ENCODE measurements around the gene SARS1. TPM values are rescaled to one million over a fixed set of nuclear protein-coding genes. Genes with fewer than 3 reads are reported as not detected.

SARS1 gene
- total RNA-seq, 2 experiments from 2014 or later, result 122 to 131 TPM

DNA sequence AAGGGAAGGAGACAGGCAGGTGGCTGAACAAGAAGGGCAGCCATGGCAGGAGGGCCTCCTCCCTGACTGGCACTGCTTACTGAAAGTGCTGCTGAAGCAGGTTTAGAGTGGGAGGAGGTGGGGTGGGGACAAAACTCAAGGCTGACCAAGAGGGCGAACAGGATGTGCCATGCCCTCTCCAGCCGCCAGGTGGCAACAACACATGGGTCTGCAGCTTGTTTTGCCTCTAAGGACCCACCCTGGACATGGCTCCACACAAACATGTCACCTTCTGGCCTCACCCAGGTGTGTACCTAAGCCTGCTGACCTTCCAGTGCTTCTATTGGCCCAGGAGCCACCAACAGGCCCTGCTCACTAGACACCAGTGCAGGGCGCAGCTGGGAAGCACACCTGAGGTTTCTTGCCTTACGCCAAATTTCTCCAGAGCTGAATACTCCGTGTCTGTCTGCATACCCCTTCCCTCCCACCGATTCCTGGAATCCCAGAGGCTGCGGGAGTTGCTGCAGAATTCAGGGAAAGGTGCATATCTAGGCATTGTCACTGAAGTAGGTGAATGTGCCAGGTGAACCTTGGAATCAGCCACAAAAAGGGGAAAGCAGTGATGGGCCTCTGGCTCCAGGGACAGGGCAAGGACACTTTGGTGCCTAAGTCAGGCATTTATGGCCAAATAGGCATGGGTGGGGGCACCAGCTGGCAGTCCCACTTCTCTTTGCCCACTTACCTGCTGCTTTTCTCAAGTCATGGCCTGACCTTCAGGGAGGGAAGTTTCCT lies 63.9 kb downstream of the SARS1 start:
- Histone ChIP-seq H3K9me3 (ENCODE audit: control insufficient read depth in 1 of 2, insufficient read depth in 1 of 2, low read length in 2 of 2) (no peaks in the 10 kb centered on the region), H3K36me3 (ENCODE audit: insufficient read depth, low read length) (no peaks in the 10 kb centered on the region), H3K4me3 (ENCODE audit: low read length) (no peak overlapping the region), H3K27ac (ENCODE audit: low read depth in 1 of 2, low read length in 2 of 2) (no peak overlapping the region), H3K4me1 (ENCODE audit: insufficient read depth, low read length) (peaks cover 19% of the 10 kb centered on the region), H3K27me3 (ENCODE audit: control insufficient read depth in 1 of 2, insufficient read depth in 2 of 2, low read length in 2 of 2) (no peaks in the 10 kb centered on the region)
- Mint-ChIP-seq H3K27ac (no peak overlapping the region), H3K36me3 (ENCODE audit: low read depth) (no peaks in the 10 kb centered on the region), H3K9me3 (no peaks in the 10 kb centered on the region), H3K27me3 (no peaks in the 10 kb centered on the region), H3K4me3 (no peak overlapping the region), H3K4me1 (ENCODE audit: low read depth) (peaks cover 4% of the 10 kb centered on the region)
- ATAC-seq (ENCODE audit: poor library complexity), result peak; percentile 78
- intact Hi-C loops (cut with DNase I, micrococcal nuclease), result loop anchor here (1.0 to 2.0 kb wide), 3 partner anchors 122 to 256 kb away; no protein-coding TSS in a partner anchor
- TF ChIP-seq, protein P1, sequence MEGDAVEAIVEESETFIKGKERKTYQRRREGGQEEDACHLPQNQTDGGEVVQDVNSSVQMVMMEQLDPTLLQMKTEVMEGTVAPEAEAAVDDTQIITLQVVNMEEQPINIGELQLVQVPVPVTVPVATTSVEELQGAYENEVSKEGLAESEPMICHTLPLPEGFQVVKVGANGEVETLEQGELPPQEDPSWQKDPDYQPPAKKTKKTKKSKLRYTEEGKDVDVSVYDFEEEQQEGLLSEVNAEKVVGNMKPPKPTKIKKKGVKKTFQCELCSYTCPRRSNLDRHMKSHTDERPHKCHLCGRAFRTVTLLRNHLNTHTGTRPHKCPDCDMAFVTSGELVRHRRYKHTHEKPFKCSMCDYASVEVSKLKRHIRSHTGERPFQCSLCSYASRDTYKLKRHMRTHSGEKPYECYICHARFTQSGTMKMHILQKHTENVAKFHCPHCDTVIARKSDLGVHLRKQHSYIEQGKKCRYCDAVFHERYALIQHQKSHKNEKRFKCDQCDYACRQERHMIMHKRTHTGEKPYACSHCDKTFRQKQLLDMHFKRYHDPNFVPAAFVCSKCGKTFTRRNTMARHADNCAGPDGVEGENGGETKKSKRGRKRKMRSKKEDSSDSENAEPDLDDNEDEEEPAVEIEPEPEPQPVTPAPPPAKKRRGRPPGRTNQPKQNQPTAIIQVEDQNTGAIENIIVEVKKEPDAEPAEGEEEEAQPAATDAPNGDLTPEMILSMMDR (IDR thresholded peaks at IDR 0.05), result peak; percentile 79
- ChIA-PET CTCF (interaction anchor here (0.5 to 3.5 kb wide), 9 partner anchors 8 to 255 kb away, joined by 3 to 26 read pairs (median 4); partner anchors contain the start of genes CYB561D1 and SORT1), POLR2A (no interaction called here)
- DNase-seq, result peak; percentile 34 to 76 (median 48)

DNA sequence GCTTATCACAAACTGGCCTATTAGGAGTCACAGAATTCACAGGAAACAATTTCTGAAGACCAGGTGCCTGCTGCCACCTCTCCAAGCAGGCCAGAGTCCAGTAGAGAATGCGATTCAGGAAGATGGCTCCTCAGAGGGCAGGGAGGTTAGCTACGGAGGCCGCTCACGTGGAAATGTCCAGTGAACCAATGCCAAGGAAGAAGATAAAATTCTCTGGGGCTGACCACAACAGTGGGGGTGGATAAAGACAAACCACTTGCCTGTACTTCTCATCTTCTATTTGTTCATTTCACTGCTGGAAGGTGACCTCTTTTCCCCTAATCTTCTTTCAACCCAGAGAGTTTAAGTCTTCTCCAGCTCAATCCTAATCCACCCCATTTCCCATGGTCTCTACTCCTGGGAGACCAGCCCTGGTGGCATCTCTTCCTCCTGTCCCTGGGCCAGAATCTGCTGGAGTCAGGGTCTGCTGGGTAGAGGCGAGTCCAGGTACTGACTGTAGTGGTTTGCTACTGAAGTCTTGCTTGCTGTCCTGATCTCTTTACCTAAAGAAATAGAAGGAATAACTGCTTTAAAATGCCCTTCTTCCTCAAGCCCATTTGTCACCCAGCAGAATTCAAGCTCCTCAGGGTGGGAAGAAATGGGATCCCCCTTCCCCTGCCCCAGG lies 66.0 kb downstream of the SARS1 start:
- Histone ChIP-seq H3K36me3 (ENCODE audit: insufficient read depth, low read length) (no peaks in the 10 kb centered on the region), H3K27me3 (ENCODE audit: control insufficient read depth in 1 of 2, insufficient read depth in 2 of 2, low read length in 2 of 2) (no peaks in the 10 kb centered on the region), H3K27ac (ENCODE audit: low read depth in 1 of 2, low read length in 2 of 2) (no peak overlapping the region), H3K4me3 (ENCODE audit: low read length) (no peak overlapping the region), H3K4me1 (ENCODE audit: insufficient read depth, low read length) (peaks cover 34% of the 10 kb centered on the region), H3K9me3 (ENCODE audit: control insufficient read depth in 1 of 2, insufficient read depth in 1 of 2, low read length in 2 of 2) (no peaks in the 10 kb centered on the region)
- TF ChIP-seq, protein P1 (IDR thresholded peaks at IDR 0.05), result no peak
- no peak for ATAC-seq (ENCODE audit: poor library complexity)
- no peaks in the 10 kb centered on the region for H3K9me3 Mint-ChIP-seq
- ChIA-PET CTCF (interaction anchor here (1.3 to 3.5 kb wide), 2 partner anchors 253 kb away, joined by 4 to 26 read pairs; no protein-coding TSS in a partner anchor), POLR2A (no interaction called here)
- DNase-seq, result no peak
- no peaks in the 10 kb centered on the region for H3K27me3 Mint-ChIP-seq
- H3K27ac Mint-ChIP-seq, result no peak overlapping the region
- peaks cover 8% of the 10 kb centered on the region for H3K36me3 Mint-ChIP-seq (ENCODE audit: low read depth)
- H3K4me1 Mint-ChIP-seq (ENCODE audit: low read depth), result peaks cover 19% of the 10 kb centered on the region
- intact Hi-C loops (cut with DNase I, micrococcal nuclease), result loop anchor here (2.0 to 10.0 kb wide), 5 partner anchors 67 to 705 kb away; partner anchors contain the start of genes AHCYL1 (in 1 of the 2), ATXN7L2 (in 1 of the 2) and SARS1 (in 1 of the 2)
- no peak overlapping the region for H3K4me3 Mint-ChIP-seq

DNA sequence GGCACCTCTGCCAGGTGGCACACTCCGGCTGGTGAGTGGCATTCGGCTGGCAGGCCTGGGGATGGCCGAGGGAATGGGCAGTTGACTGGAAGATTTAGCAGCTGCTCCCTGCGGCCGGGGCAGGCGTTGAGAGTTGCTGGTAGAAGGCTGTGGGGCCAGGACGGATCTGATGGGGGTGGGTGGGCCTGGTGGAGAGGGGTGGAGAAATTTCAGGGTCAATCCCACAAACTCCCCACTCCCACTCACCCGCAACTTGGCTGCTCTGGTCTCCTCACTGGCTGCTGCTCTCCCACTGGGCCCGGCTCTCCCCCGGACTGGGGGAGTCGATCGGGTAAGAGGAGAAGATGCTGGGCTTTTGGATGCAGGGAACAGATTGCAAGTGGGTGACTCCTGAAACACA lies 67.1 kb downstream of the SARS1 start:
- Mint-ChIP-seq H3K4me1 (ENCODE audit: low read depth) (peaks cover 19% of the 10 kb centered on the region), H3K27ac (no peak overlapping the region), H3K4me3 (peak overlapping the region; percentile 74), H3K9me3 (no peaks in the 10 kb centered on the region), H3K36me3 (ENCODE audit: low read depth) (peaks cover 8% of the 10 kb centered on the region), H3K27me3 (no peaks in the 10 kb centered on the region)
- Histone ChIP-seq H3K9me3 (ENCODE audit: control insufficient read depth in 1 of 2, insufficient read depth in 1 of 2, low read length in 2 of 2) (no peaks in the 10 kb centered on the region), H3K27me3 (ENCODE audit: control insufficient read depth in 1 of 2, insufficient read depth in 2 of 2, low read length in 2 of 2) (no peaks in the 10 kb centered on the region), H3K36me3 (ENCODE audit: insufficient read depth, low read length) (no peaks in the 10 kb centered on the region), H3K27ac (ENCODE audit: low read depth in 1 of 2, low read length in 2 of 2) (no peak overlapping the region), H3K4me1 (ENCODE audit: insufficient read depth, low read length) (peaks cover 34% of the 10 kb centered on the region), H3K4me3 (ENCODE audit: low read length) (no peak overlapping the region)
- ATAC-seq (ENCODE audit: poor library complexity) (no peak), DNase-seq (no peak)
- POLR2A ChIA-PET, result no interaction called here
- CTCF ChIA-PET, result interaction anchor here (1.3 kb wide), 1 partner anchor 252 kb away, joined by 4 read pairs; no protein-coding TSS in a partner anchor
- intact Hi-C loops (cut with DNase I, micrococcal nuclease), result loop anchor here (2.0 to 10.0 kb wide), 5 partner anchors 69 to 704 kb away; partner anchors contain the start of genes AHCYL1 (in 1 of the 2), ATXN7L2 (in 1 of the 2) and SARS1 (in 1 of the 2)
- TF ChIP-seq, protein P1 (IDR thresholded peaks at IDR 0.05), result no peak

All from CD4-positive, alpha-beta T cell (primary cell).